ENCODE data around the gene LCN12. TPM values are rescaled to one million over a fixed set of nuclear protein-coding genes. Genes with fewer than 3 reads are reported as not detected.

LCN12 gene
- total and polyA plus RNA-seq, 7 donors, result 1.2 to 3.0 TPM; not detected in 5

DNA sequence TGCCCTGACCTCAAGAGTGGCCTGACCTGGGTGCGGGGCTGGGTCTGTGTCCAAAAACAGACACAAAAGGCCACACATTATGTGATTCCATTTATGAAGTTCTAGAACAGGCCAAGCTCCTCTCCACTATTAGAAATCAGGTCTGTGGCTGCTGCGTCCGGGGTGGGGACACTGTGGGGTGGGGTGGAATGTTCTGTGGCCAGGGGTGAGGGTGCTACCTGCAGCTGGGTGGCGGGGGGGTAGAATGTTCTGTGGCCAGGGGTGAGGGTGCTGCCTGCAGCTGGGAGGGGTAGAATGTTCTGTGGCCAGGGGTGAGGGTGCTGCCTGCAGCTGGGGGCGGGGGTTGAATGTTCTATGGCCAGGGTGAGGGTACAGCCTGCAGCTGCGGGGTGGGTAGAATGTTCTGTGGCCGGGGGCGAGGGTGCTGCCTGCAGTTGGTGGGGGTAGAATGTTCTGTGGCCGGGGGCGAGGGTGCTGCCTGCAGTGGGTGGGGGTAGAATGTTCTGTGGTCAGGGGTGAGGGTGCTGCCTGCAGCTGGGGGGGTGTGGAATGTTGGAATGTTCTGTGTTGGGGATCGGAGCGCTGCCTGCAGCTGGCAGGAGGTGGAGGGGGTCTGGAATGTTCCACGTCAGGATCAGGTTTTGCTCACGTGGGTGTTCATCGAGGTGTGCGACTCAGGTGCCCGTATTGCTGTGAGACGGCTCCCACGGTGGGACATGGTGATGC is 8.3 kb downstream of the LCN12 start:
- intact Hi-C loops (cut with DNase I), result no loop called here
- Histone ChIP-seq H3K27me3 (no peaks in the 10 kb centered on the region), H3K36me3 (no peaks in the 10 kb centered on the region), H3K4me3 (no peak overlapping the region), H3K9me3 (no peaks in the 10 kb centered on the region), H3K4me1 (no peaks in the 10 kb centered on the region), H3K27ac (no peak overlapping the region)
- TF ChIP-seq EP300 (IDR thresholded peaks at IDR 0.05) (no peak), POLR2A (IDR thresholded peaks at IDR 0.05) (no peak), POLR2AphosphoS5 (IDR thresholded peaks at IDR 0.05) (no peak)
- TF ChIP-seq, protein P1, sequence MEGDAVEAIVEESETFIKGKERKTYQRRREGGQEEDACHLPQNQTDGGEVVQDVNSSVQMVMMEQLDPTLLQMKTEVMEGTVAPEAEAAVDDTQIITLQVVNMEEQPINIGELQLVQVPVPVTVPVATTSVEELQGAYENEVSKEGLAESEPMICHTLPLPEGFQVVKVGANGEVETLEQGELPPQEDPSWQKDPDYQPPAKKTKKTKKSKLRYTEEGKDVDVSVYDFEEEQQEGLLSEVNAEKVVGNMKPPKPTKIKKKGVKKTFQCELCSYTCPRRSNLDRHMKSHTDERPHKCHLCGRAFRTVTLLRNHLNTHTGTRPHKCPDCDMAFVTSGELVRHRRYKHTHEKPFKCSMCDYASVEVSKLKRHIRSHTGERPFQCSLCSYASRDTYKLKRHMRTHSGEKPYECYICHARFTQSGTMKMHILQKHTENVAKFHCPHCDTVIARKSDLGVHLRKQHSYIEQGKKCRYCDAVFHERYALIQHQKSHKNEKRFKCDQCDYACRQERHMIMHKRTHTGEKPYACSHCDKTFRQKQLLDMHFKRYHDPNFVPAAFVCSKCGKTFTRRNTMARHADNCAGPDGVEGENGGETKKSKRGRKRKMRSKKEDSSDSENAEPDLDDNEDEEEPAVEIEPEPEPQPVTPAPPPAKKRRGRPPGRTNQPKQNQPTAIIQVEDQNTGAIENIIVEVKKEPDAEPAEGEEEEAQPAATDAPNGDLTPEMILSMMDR (IDR thresholded peaks at IDR 0.05), result no peak
- DNase-seq, result no peak
- WGBS, 2 donors, result 71 to 82% methylated on average over 19 of the region's 19 CpGs

DNA sequence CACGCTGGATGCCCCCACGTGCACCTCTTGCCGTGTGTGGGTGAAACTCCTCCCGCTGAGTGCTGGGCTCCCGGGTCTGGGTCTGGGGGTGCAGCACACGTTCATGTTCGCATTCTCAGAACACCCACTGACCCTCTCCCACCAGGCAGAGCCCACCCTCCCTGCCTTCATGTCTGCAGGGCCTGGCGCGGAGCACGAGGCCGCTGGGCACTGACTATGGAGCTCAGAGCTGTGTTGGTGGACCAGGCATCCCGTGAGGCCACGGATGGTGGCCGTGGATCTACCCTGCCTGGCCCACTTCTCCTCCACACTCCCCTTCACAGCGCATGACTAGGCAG is 8.8 kb downstream of the LCN12 start:
- Histone ChIP-seq H3K4me1 (peaks cover 0 to under 1% (median 0%) of the 10 kb centered on the region in 4 donors), H3K4me3 (no peak overlapping the region), H3K36me3 (no peaks in the 10 kb centered on the region), H3K9me3 (no peaks in the 10 kb centered on the region), H3K27ac (no peak overlapping the region), H3K27me3 (peaks cover 0 to 4% (median 0%) of the 10 kb centered on the region in 3 donors)
- WGBS, 2 donors, result 88 to 91% methylated on average over 15 of the region's 15 CpGs
- no peak for DNase-seq
- intact Hi-C loops (cut with DNase I), result no loop called here
- TF ChIP-seq POLR2A (IDR thresholded peaks at IDR 0.05) (no peak), POLR2AphosphoS5 (IDR thresholded peaks at IDR 0.05) (no peak), EP300 (IDR thresholded peaks at IDR 0.05) (no peak)
- TF ChIP-seq, protein P1 (IDR thresholded peaks at IDR 0.05), result no peak

DNA sequence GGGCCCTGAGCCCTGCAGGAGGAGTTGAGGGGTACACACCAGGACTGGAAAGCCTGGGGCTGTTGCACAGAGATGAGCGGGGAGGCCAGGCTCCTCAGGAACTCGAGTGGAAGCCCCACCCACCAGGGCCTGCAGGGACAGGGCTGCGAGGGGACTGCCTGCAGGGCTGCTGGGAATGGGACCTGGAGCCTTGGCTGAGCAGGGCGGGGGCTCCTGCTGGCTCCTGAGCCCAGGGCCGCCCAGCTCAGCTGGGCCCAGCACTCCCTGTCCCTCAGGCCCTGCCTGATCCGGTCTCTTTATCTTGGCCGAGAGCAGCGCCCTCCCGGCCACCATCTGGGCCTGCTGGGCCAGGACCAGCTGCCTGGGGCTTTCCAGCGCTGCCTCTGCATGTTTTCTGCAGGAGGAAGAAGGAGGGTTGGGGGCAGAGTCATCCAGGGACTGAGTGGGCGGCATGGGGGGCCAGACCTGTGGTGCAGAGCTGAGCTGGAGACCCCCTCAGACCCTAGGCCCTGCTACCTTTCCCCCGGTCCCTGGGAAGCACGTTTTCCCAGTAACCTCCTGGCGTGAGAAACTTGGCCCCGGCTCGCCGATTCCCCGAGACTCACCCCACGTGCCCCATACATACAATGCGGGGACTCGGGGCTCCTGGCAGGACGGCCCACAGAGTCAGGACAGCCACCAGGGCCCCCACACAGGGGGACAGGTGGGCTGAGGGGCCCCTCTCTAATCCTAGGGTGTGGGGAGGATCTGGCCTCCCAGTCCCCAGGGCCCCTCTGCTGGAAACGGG is 9.4 kb downstream of the LCN12 start:
- 80 to 81% methylated on average over 23 of the region's 23 CpGs for WGBS, 2 donors
- H3K27me3 ChIP-seq, result peaks cover 0 to 7% (median 0%) of the 10 kb centered on the region in 3 donors
- peaks cover 0 to 5% (median 2%) of the 10 kb centered on the region in 4 donors for H3K4me1 ChIP-seq
- H3K36me3 ChIP-seq, result no peaks in the 10 kb centered on the region
- intact Hi-C loops (cut with DNase I), result no loop called here
- no peak overlapping the region for H3K4me3 ChIP-seq
- no peaks in the 10 kb centered on the region for H3K9me3 ChIP-seq
- TF ChIP-seq, protein P1 (IDR thresholded peaks at IDR 0.05), result no peak
- TF ChIP-seq POLR2AphosphoS5 (IDR thresholded peaks at IDR 0.05) (no peak), POLR2A (IDR thresholded peaks at IDR 0.05) (no peak), EP300 (IDR thresholded peaks at IDR 0.05) (no peak)
- no peak for DNase-seq
- no peak overlapping the region for H3K27ac ChIP-seq

DNA sequence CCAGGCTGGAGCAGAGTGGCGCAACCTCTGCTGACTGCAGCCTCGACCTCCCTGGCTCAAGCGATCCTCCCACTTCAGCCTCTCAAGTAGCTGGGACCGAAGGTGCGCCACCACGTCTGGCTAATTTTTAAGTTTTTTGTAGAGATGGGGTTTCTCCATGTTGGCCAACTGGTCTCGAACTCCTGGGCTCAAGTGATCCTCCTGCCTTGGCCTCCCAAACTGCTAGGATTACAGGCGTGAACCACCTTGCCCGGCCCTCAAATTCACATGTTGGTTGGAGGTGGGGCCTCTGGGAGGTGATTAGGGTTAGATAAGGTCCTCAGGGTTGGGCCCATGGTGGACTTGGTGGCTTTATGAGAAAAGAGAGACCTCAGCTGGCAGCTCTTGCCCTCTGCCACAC is 10.1 kb downstream of the LCN12 start:
- TF ChIP-seq POLR2AphosphoS5 (IDR thresholded peaks at IDR 0.05), result no peak
- no peak for TF ChIP-seq EP300 (IDR thresholded peaks at IDR 0.05)
- no peak for TF ChIP-seq POLR2A (IDR thresholded peaks at IDR 0.05)
- TF ChIP-seq, protein P1 (IDR thresholded peaks at IDR 0.05), result no peak
- Histone ChIP-seq H3K27ac (no peak overlapping the region), H3K4me1 (peaks cover 0 to 5% (median 3%) of the 10 kb centered on the region in 4 donors), H3K4me3 (no peak overlapping the region), H3K27me3 (peaks cover 0 to 7% (median 0%) of the 10 kb centered on the region in 3 donors), H3K36me3 (no peaks in the 10 kb centered on the region), H3K9me3 (no peaks in the 10 kb centered on the region)
- DNase-seq, result no peak
- WGBS, 2 donors, result 95 to 96% methylated on average over 9 of the region's 9 CpGs
- intact Hi-C loops (cut with DNase I), result no loop called here
